ENCODE results near the gene ABHD4. TPM values are rescaled to one million over a fixed set of nuclear protein-coding genes. Genes with fewer than 3 reads are reported as not detected.
A peak's percentile ranks its signal among the peaks of the same experiment; 100 is the strongest.
"Not testable (repeated sequence)": the region's sequence is repeated elsewhere in the genome, so short reads cannot be mapped to it uniquely, and the experiment has no call there.

ABHD4 gene
- total and polyA plus RNA-seq, 5 donors: 20.3 to 40.9 (median 33.4) TPM

- Histone ChIP-seq H3K4me3 (ENCODE audit: low read length) (no peak overlapping the region), H3K4me1 (ENCODE audit: control insufficient read depth, insufficient read depth, low read length) (peaks cover 2% of the 10 kb centered on the region), H3K27ac (ENCODE audit: low read length) (no peak overlapping the region), H3K27me3 (ENCODE audit: control insufficient read depth, insufficient read depth) (no peaks in the 10 kb centered on the region), H3K9me3 (ENCODE audit: control insufficient read depth, low read length) (no peaks in the 10 kb centered on the region)
- peak in 1 of 2 donors; percentile 20 for ATAC-seq
- intact Hi-C loops (cut with DNase I): loop anchor here in 2 of 4 donors (10.0 kb wide), 2 partner anchors 93 to 293 kb away; no protein-coding TSS in a partner anchor
- DNase-seq: no peak
- WGBS: 72% methylated on average over 11 of the region's 11 CpGs
Measured at GRCh38 chr14:22561661-22562579, 36.2 kb upstream of the ABHD4 start.

- WGBS: 62% methylated on average over 5 of the region's 5 CpGs
- peak in 1 of 2 donors; percentile 36 for ATAC-seq
- Histone ChIP-seq H3K27me3 (ENCODE audit: control insufficient read depth, insufficient read depth) (no peaks in the 10 kb centered on the region), H3K9me3 (ENCODE audit: control insufficient read depth, low read length) (no peaks in the 10 kb centered on the region), H3K4me3 (ENCODE audit: low read length) (no peak overlapping the region), H3K4me1 (ENCODE audit: control insufficient read depth, insufficient read depth, low read length) (peaks cover 2% of the 10 kb centered on the region), H3K27ac (ENCODE audit: low read length) (no peak overlapping the region)
- DNase-seq: no peak
- intact Hi-C loops (cut with DNase I): loop anchor here in 2 of 4 donors (10.0 kb wide), 2 partner anchors 91 to 291 kb away; no protein-coding TSS in a partner anchor
Measured at GRCh38 chr14:22563987-22564386, 34.1 kb upstream of the ABHD4 start.

GRCh38 chr14:22564463-22564862, 33.6 kb upstream of the ABHD4 start:
- DNase-seq (no peak), ATAC-seq (no peak)
- no peak overlapping the region for H3K27ac ChIP-seq (ENCODE audit: low read length)
- 92% methylated on average over 1 of the region's 1 CpG for WGBS
- H3K27me3 ChIP-seq (ENCODE audit: control insufficient read depth, insufficient read depth): no peaks in the 10 kb centered on the region
- intact Hi-C loops (cut with DNase I): loop anchor here in 2 of 4 donors (10.0 kb wide), 2 partner anchors 90 to 290 kb away; no protein-coding TSS in a partner anchor
- peaks cover 2% of the 10 kb centered on the region for H3K4me1 ChIP-seq (ENCODE audit: control insufficient read depth, insufficient read depth, low read length)
- H3K4me3 ChIP-seq (ENCODE audit: low read length): no peak overlapping the region
- no peaks in the 10 kb centered on the region for H3K9me3 ChIP-seq (ENCODE audit: control insufficient read depth, low read length)

- H3K27ac ChIP-seq (ENCODE audit: low read length): no peak overlapping the region
- H3K4me1 ChIP-seq (ENCODE audit: control insufficient read depth, insufficient read depth, low read length): peaks cover 2% of the 10 kb centered on the region
- no peaks in the 10 kb centered on the region for H3K27me3 ChIP-seq (ENCODE audit: control insufficient read depth, insufficient read depth)
- DNase-seq: no peak
- no peak overlapping the region for H3K4me3 ChIP-seq (ENCODE audit: low read length)
- no peaks in the 10 kb centered on the region for H3K9me3 ChIP-seq (ENCODE audit: control insufficient read depth, low read length)
- ATAC-seq: no peak
- 86% methylated on average over 3 of the region's 3 CpGs for WGBS
- intact Hi-C loops (cut with DNase I): loop anchor here in 2 of 4 donors (5.0 to 10.0 kb wide), 3 partner anchors 89 to 289 kb away; no protein-coding TSS in a partner anchor
Measured at GRCh38 chr14:22565391-22565945, 32.6 kb upstream of the ABHD4 start.

- H3K27me3 ChIP-seq (ENCODE audit: control insufficient read depth, insufficient read depth); H3K27ac ChIP-seq (ENCODE audit: low read length); H3K4me1 ChIP-seq (ENCODE audit: control insufficient read depth, insufficient read depth, low read length); DNase-seq; H3K9me3 ChIP-seq (ENCODE audit: control insufficient read depth, low read length); H3K4me3 ChIP-seq (ENCODE audit: low read length); ATAC-seq: not testable (repeated sequence)
- WGBS: 97% methylated on average over 9 of the region's 9 CpGs
- intact Hi-C loops (cut with DNase I): loop anchor here in 2 of 4 donors (5.0 to 10.0 kb wide), 3 partner anchors 89 to 289 kb away; no protein-coding TSS in a partner anchor
Measured at GRCh38 chr14:22566266-22566665, 31.8 kb upstream of the ABHD4 start.

GRCh38 chr14:22566845-22567244, 31.3 kb upstream of the ABHD4 start:
- DNase-seq (no peak), ATAC-seq (no peak)
- 83% methylated on average over 2 of the region's 2 CpGs for WGBS
- no peak overlapping the region for H3K27ac ChIP-seq (ENCODE audit: low read length)
- peaks cover 2% of the 10 kb centered on the region for H3K4me1 ChIP-seq (ENCODE audit: control insufficient read depth, insufficient read depth, low read length)
- intact Hi-C loops (cut with DNase I): loop anchor here in 2 of 4 donors (5.0 to 10.0 kb wide), 3 partner anchors 88 to 288 kb away; no protein-coding TSS in a partner anchor
- no peaks in the 10 kb centered on the region for H3K9me3 ChIP-seq (ENCODE audit: control insufficient read depth, low read length)
- H3K4me3 ChIP-seq (ENCODE audit: low read length): no peak overlapping the region
- H3K27me3 ChIP-seq (ENCODE audit: control insufficient read depth, insufficient read depth): no peaks in the 10 kb centered on the region

- no peaks in the 10 kb centered on the region for H3K9me3 ChIP-seq (ENCODE audit: control insufficient read depth, low read length)
- DNase-seq (no peak), ATAC-seq (no peak)
- H3K27ac ChIP-seq (ENCODE audit: low read length): no peak overlapping the region
- H3K4me1 ChIP-seq (ENCODE audit: control insufficient read depth, insufficient read depth, low read length): peaks cover 2% of the 10 kb centered on the region
- H3K27me3 ChIP-seq (ENCODE audit: control insufficient read depth, insufficient read depth): no peaks in the 10 kb centered on the region
- 96% methylated on average over 1 of the region's 1 CpG for WGBS
- intact Hi-C loops (cut with DNase I): loop anchor here in 2 of 4 donors (5.0 to 10.0 kb wide), 3 partner anchors 87 to 287 kb away; no protein-coding TSS in a partner anchor
- no peak overlapping the region for H3K4me3 ChIP-seq (ENCODE audit: low read length)
Measured at GRCh38 chr14:22567437-22567836, 30.7 kb upstream of the ABHD4 start.

- no peak overlapping the region for H3K27ac ChIP-seq (ENCODE audit: low read length)
- no peak for DNase-seq
- ATAC-seq: no peak
- peaks cover 2% of the 10 kb centered on the region for H3K4me1 ChIP-seq (ENCODE audit: control insufficient read depth, insufficient read depth, low read length)
- intact Hi-C loops (cut with DNase I): loop anchor here in 2 of 4 donors (5.0 to 10.0 kb wide), 3 partner anchors 86 to 286 kb away; no protein-coding TSS in a partner anchor
- no peaks in the 10 kb centered on the region for H3K27me3 ChIP-seq (ENCODE audit: control insufficient read depth, insufficient read depth)
- WGBS: 84% methylated on average over 6 of the region's 6 CpGs
- H3K9me3 ChIP-seq (ENCODE audit: control insufficient read depth, low read length): no peaks in the 10 kb centered on the region
- no peak overlapping the region for H3K4me3 ChIP-seq (ENCODE audit: low read length)
Measured at GRCh38 chr14:22569106-22569736, 28.9 kb upstream of the ABHD4 start.

- intact Hi-C loops (cut with DNase I): loop anchor here (5.0 to 10.0 kb wide), 4 partner anchors 83 to 285 kb away; no protein-coding TSS in a partner anchor
- Histone ChIP-seq H3K4me1 (ENCODE audit: control insufficient read depth, insufficient read depth, low read length) (peaks cover 2% of the 10 kb centered on the region), H3K27me3 (ENCODE audit: control insufficient read depth, insufficient read depth) (no peaks in the 10 kb centered on the region), H3K4me3 (ENCODE audit: low read length) (no peak overlapping the region), H3K9me3 (ENCODE audit: control insufficient read depth, low read length) (no peaks in the 10 kb centered on the region), H3K27ac (ENCODE audit: low read length) (no peak overlapping the region)
- 74% methylated on average over 3 of the region's 3 CpGs for WGBS
- DNase-seq (no peak), ATAC-seq (no peak)
Measured at GRCh38 chr14:22569737-22570131, 28.4 kb upstream of the ABHD4 start.

GRCh38 chr14:22570132-22570949, 27.8 kb upstream of the ABHD4 start:
- DNase-seq (peak in 2 of 3 donors; percentile 50 to 80), ATAC-seq (peak; percentile 65 to 72)
- intact Hi-C loops (cut with DNase I): loop anchor here in 2 of 4 donors (5.0 to 10.0 kb wide), 2 partner anchors 82 to 84 kb away; no protein-coding TSS in a partner anchor
- H3K27ac ChIP-seq (ENCODE audit: low read length): peak overlapping the region; percentile 3
- H3K4me1 ChIP-seq (ENCODE audit: control insufficient read depth, insufficient read depth, low read length): peaks cover 2% of the 10 kb centered on the region
- no peaks in the 10 kb centered on the region for H3K9me3 ChIP-seq (ENCODE audit: control insufficient read depth, low read length)
- H3K27me3 ChIP-seq (ENCODE audit: control insufficient read depth, insufficient read depth): no peaks in the 10 kb centered on the region
- no peak overlapping the region for H3K4me3 ChIP-seq (ENCODE audit: low read length)
- WGBS: 25% methylated on average over 8 of the region's 8 CpGs
